K562 (cell line): ENCODE results near the gene EPHB3.

Experiments
- ATF7 ChIP-seq: fragments of 450-650 bp; IDR thresholded peaks from 2 replicates; pipeline ENCODE4 v1.7.1; 2014; ENCODE audit warnings: mild to moderate bottlenecking, moderate library complexity
- GABPA ChIP-seq: fragments of 200-800 bp; sonication (Bioruptor generic); conservative IDR thresholded peaks from 2 replicates; pipeline ENCODE4 v1.6.1; 2016; ENCODE audit warnings: low read depth, missing genetic modification characterization, missing compliant biosample characterization
- MYBL2 ChIP-seq, 2 experiments: fragments of 450-650 bp in 1 of 2; sonication (generic) in 1 of 2; formaldehyde crosslinking in 1 of 2; IDR thresholded peaks; 2 replicates each; pipeline versions ENCODE4 v1.6.1 to v1.8.1; 2017 to 2022; ENCODE audit warnings: borderline replicate concordance in 1 of 2, inconsistent platforms in 1 of 2, low read depth in 1 of 2, mild to moderate bottlenecking in 1 of 2, missing genetic modification reagents in 1 of 2, moderate library complexity in 1 of 2
- POLR2A ChIP-seq: fragments of 450-650 bp; conservative IDR thresholded peaks from 2 replicates; pipeline ENCODE4 v1.6.1; 2016
- RBM22 ChIP-seq: fragments of 200-400 bp; formaldehyde crosslinking; IDR thresholded peaks from 2 replicates; pipeline ENCODE4 v1.6.1; 2018; ENCODE audit warnings: low read length, low read depth; ENCODE audit not compliant: poor library complexity, severe bottlenecking
- ZBTB1 ChIP-seq: sonication (generic); formaldehyde crosslinking; IDR thresholded peaks from 2 replicates; pipeline ENCODE4 v1.8.1; 2023; ENCODE audit warnings: missing genetic modification reagents, low read depth, mild to moderate bottlenecking, borderline replicate concordance
- ZNF263 ChIP-seq: sonication (generic); formaldehyde crosslinking; IDR thresholded peaks from 2 replicates; pipeline ENCODE4 v1.8.0; 2022; ENCODE audit warnings: mild to moderate bottlenecking, missing genetic modification reagents, borderline replicate concordance
- ZNF79 ChIP-seq: fragments of 250-450 bp; sonication (Bioruptor Pico); IDR thresholded peaks from 2 replicates; pipeline ENCODE4 v1.4.0; 2020; ENCODE audit warnings: low read depth, mild to moderate bottlenecking, moderate library complexity
- TF ChIP-seq, protein P1 (sequence below), 3 experiments: IDR thresholded peaks in 2 of 3; conservative IDR thresholded peaks in 1 of 3; 2 replicates each; pipeline ENCODE4 v1.5.1; 2011 to 2012; ENCODE audit warnings: low read length in 3 of 3, mild to moderate bottlenecking in 3 of 3, control low read depth in 2 of 3, improper control_type of control experiment in 1 of 3, inconsistent platforms in 1 of 3, low read depth in 1 of 3, mixed read lengths in 1 of 3, moderate library complexity in 1 of 3; ENCODE audit not compliant: insufficient read depth in 2 of 3
- TF ChIP-seq, protein P2 (sequence below): sonication (generic); formaldehyde crosslinking; IDR thresholded peaks from 2 replicates; pipeline ENCODE4 v1.9.0; 2022; ENCODE audit warnings: mild to moderate bottlenecking, missing genetic modification reagents
- TF ChIP-seq, protein P3 (sequence below): fragments of 450-650 bp; formaldehyde crosslinking; IDR thresholded peaks from 2 replicates; pipeline ENCODE4 v1.4.0; 2022; ENCODE audit warnings: mild to moderate bottlenecking, moderate library complexity
- TF ChIP-seq, protein P4 (sequence below): sonication (generic); formaldehyde crosslinking; IDR thresholded peaks from 2 replicates; pipeline ENCODE4 v1.8.1; 2023; ENCODE audit warnings: mild to moderate bottlenecking, missing genetic modification reagents
- TF ChIP-seq, protein P5 (sequence below), 2 experiments: fragments of 450-650 bp; IDR thresholded peaks; 2 replicates each; pipeline ENCODE4 v1.6.1; 2016

DNA sequence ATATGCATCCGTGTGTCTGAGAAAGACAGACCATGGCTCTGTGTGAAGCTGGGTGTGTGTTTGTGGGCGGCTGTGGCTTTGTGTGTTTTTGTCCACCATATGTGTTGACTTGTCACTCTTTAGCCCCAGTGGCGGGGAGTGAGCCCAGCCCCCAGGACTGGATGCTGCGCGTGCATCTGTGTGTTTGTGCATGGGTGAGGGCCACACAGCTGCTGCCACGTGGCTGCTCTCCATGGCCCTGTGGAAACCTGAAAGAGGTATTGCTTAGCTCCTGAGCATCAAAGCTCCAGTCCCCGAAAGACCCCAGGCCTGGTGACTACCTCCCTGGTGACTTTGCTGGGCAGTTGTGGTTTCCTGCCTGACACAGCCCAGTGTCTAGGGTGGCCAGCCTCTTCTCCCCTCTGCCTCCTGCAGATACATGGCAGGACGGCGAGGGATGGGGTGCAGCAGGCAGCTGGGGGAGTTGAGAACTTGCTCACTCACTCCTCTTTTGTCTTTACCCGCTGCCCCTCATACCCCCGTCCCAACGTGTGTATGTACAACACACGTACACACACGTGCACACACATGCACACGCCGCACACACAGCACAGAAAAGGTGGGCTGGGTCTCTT lies 6.5 kb downstream of the EPHB3 start:
- TF ChIP-seq, protein P1, sequence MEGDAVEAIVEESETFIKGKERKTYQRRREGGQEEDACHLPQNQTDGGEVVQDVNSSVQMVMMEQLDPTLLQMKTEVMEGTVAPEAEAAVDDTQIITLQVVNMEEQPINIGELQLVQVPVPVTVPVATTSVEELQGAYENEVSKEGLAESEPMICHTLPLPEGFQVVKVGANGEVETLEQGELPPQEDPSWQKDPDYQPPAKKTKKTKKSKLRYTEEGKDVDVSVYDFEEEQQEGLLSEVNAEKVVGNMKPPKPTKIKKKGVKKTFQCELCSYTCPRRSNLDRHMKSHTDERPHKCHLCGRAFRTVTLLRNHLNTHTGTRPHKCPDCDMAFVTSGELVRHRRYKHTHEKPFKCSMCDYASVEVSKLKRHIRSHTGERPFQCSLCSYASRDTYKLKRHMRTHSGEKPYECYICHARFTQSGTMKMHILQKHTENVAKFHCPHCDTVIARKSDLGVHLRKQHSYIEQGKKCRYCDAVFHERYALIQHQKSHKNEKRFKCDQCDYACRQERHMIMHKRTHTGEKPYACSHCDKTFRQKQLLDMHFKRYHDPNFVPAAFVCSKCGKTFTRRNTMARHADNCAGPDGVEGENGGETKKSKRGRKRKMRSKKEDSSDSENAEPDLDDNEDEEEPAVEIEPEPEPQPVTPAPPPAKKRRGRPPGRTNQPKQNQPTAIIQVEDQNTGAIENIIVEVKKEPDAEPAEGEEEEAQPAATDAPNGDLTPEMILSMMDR (IDR thresholded peaks at IDR 0.05 in 2 of 3, conservative IDR thresholded peaks at IDR 0.05 in 1 of 3; ENCODE audit: insufficient read depth in 2 of 3, low read depth in 1 of 3, low read length in 3 of 3), result no peak
- TF ChIP-seq, protein P2, sequence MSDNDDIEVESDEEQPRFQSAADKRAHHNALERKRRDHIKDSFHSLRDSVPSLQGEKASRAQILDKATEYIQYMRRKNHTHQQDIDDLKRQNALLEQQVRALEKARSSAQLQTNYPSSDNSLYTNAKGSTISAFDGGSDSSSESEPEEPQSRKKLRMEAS (CRISPR knock-in tag), result no peak
- no peak for TF ChIP-seq ZNF263 (CRISPR knock-in tag)
- TF ChIP-seq, protein P3, sequence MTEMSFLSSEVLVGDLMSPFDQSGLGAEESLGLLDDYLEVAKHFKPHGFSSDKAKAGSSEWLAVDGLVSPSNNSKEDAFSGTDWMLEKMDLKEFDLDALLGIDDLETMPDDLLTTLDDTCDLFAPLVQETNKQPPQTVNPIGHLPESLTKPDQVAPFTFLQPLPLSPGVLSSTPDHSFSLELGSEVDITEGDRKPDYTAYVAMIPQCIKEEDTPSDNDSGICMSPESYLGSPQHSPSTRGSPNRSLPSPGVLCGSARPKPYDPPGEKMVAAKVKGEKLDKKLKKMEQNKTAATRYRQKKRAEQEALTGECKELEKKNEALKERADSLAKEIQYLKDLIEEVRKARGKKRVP (CRISPR knock-in tag), result no peak
- TF ChIP-seq RBM22, result no peak
- TF ChIP-seq POLR2A, result no peak
- no peak for TF ChIP-seq ZNF79 (CRISPR knock-in tag)
- no peak for TF ChIP-seq ZBTB1 (CRISPR knock-in tag)
- TF ChIP-seq, protein P4, sequence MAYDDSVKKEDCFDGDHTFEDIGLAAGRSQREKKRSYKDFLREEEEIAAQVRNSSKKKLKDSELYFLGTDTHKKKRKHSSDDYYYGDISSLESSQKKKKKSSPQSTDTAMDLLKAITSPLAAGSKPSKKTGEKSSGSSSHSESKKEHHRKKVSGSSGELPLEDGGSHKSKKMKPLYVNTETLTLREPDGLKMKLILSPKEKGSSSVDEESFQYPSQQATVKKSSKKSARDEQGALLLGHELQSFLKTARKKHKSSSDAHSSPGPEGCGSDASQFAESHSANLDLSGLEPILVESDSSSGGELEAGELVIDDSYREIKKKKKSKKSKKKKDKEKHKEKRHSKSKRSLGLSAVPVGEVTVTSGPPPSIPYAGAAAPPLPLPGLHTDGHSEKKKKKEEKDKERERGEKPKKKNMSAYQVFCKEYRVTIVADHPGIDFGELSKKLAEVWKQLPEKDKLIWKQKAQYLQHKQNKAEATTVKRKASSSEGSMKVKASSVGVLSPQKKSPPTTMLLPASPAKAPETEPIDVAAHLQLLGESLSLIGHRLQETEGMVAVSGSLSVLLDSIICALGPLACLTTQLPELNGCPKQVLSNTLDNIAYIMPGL (CRISPR knock-in tag), result no peak
- TF ChIP-seq ATF7, result no peak
- TF ChIP-seq GABPA (tag), result no peak
- TF ChIP-seq, protein P5, sequence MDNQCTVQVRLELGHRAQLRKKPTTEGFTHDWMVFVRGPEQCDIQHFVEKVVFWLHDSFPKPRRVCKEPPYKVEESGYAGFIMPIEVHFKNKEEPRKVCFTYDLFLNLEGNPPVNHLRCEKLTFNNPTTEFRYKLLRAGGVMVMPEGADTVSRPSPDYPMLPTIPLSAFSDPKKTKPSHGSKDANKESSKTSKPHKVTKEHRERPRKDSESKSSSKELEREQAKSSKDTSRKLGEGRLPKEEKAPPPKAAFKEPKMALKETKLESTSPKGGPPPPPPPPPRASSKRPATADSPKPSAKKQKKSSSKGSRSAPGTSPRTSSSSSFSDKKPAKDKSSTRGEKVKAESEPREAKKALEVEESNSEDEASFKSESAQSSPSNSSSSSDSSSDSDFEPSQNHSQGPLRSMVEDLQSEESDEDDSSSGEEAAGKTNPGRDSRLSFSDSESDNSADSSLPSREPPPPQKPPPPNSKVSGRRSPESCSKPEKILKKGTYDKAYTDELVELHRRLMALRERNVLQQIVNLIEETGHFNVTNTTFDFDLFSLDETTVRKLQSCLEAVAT (IDR thresholded peaks at IDR 0.05), result no peak
- no peak for TF ChIP-seq MYBL2 (IDR thresholded peaks at IDR 0.05; ENCODE audit: low read depth)
- TF ChIP-seq MYBL2 (CRISPR knock-in tag; IDR thresholded peaks at IDR 0.05; ENCODE audit: borderline replicate concordance), result no peak
